ENCODE results near the gene DDX49.
"Not testable (repeated sequence)": the region's sequence is repeated elsewhere in the genome, so short reads cannot be mapped to it uniquely, and the experiment has no call there.

DDX49 gene

DNA sequence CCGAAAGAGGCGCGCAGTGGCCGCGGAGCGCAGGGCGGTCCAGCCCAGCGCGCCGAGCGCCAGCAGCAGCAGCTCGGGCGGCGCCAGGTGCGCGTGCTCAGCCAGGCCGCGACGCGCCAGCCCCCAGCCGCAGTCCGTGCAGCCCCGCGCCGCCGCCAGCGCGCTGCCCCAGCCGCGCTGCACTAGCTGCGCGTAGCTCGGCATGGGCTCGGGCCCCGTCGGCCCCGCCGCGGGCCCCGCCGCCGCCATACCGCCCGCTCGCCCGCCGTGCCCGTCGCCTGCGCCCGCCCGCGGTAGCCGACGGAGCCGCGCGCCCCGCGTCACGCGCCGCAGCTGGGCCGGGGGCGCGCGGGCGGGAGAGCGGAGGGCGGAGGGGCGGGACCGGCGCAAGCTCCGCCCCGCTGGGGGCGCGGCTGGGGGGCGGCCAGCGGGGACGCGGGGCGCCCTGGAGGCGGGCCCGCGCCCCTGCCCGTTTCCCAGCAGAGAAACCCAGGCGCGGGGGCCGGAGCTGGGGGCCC, 23.6 kb upstream of the DDX49 start, which contains the start of gene CERS1:
TSS of gene CERS1 (minus strand) at position 335 of the 518 bp plus-strand sequence. CDS start at position 249, 86 bp downstream.
- DNase-seq (ENCODE audit: low read depth), result no peak

DNA sequence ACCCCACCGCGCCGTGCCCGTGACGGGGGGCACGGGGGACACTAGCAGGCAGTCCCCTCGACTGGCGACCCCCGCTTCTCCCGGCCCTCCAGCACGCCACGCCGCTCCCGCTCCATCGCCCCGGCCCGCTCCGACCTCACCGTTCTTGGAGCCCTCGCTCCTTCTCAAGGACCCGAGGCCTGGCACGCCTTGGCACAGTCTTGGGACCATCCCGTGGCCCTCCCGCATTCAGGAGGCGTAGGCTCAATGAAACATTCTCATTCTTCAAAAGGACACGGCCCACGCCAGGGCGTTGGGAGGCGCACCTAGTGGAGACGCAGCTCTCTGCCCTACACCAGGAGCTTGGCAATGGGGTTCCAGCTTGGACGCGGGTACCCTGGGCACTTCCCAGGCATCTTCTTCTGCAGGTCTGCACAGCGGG, 23.1 kb upstream of the DDX49 start:
- DNase-seq (ENCODE audit: low read depth), result no peak

DNA sequence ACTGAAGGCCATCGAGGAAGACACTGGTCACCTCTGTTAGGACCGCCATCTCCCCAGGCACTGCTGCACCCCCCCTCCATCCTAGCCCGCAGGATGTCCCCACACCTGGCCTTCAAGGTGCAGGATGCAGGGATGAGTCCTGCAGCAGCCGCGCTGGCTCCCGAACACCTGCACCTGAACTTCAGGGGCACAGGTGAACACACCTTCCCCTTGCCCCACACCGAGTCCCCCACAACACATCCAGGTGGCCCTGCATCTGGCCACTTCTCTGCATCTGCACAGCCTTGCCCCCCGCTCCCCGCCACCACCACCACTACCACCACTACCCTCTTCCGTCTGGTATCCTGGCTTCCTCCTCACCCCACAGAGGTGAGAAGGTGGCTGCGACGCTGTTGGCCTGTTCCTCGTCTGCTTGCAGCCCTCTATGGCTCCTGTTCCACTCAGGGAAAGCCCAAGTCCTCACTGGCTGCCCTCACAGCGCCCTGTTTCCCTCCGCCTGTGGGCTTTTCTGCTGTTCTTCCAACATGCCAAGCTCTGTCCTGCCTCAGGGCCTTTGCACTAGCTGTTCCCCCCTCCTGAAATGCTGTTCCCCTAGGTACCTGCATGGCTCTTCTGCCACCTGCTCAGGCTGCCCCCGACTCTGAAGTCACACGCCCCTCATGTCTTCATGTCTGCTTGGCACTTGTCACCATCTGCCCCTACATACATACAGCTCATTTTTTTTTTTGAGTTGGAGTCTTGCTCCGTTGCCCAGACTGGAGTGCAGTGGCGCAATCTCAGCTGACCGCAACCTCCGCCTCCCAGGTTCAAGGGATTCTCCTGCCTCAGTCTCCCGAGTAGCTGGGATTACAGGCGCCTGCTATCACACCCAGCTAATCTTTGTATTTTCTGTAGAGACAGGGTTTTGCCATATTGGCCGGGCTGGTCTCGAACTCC, 22.2 kb upstream of the DDX49 start:
- DNase-seq (ENCODE audit: low read depth), result no peak

DNA sequence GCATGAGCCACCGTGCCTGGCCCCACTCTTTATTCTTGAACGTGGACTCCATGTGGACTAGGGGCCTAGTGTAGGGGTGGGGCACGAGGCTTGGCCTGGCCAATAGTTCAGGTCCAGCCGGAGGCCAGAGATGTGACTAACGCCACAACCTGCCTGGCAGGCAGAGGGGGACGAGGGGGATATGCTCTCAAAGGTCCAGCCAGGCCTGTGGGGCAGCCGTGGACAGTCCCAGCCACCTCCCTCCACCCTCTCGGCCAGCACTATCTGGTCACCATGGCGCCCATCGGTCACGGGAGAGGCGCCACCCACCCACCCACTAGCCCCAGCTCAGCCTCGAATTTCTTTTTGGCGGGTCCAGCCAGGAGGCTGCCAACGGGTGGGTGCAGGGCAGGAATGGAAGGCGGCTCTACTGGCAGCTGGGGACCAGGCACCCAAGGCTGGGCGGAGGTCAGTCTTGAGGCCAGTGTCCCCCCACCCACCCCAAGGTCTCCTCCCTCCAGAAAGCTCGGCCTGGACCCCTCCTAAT, 21.4 kb upstream of the DDX49 start:
- DNase-seq (ENCODE audit: low read depth), result no peak

DNA sequence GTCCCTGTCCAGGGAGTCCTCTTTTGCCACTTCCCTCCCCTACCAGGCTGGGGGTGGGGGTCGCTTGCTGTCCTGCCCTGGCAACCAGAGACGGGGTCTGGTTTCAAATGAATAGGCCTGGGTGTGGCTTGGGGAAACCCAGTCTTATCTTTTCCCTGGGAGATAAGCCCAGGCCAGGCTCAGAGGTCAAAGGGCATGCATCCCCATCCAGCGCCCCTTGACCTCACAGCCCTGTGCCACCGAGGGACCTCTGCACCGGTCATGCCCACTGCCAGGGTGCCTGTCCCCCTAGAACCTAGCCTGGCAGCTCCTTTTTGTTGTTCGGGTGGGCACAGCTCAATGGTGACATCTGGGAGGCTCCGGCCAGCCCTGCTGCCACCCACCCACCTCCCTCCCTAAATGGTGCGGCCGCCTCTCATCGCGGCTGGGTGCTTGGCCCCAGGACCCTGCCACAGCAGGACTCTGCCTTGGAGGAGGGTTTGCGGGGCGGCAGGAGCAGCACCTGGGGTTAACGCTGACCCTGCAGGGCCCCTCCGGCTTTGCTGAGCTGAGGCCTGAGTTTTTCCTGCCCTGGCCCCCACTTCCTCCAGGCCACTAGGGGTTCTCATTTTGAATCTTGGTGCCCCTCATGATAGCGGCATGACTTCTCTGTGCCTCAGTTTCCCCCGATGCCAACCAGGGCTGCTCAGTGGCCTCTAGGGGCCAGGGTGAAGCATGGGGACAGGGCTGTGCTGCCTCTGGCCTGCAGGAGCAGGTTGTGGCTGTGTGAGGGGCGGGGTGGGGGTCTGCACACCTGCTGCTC, 20.7 kb upstream of the DDX49 start:
- DNase-seq (ENCODE audit: low read depth), result no peak

DNA sequence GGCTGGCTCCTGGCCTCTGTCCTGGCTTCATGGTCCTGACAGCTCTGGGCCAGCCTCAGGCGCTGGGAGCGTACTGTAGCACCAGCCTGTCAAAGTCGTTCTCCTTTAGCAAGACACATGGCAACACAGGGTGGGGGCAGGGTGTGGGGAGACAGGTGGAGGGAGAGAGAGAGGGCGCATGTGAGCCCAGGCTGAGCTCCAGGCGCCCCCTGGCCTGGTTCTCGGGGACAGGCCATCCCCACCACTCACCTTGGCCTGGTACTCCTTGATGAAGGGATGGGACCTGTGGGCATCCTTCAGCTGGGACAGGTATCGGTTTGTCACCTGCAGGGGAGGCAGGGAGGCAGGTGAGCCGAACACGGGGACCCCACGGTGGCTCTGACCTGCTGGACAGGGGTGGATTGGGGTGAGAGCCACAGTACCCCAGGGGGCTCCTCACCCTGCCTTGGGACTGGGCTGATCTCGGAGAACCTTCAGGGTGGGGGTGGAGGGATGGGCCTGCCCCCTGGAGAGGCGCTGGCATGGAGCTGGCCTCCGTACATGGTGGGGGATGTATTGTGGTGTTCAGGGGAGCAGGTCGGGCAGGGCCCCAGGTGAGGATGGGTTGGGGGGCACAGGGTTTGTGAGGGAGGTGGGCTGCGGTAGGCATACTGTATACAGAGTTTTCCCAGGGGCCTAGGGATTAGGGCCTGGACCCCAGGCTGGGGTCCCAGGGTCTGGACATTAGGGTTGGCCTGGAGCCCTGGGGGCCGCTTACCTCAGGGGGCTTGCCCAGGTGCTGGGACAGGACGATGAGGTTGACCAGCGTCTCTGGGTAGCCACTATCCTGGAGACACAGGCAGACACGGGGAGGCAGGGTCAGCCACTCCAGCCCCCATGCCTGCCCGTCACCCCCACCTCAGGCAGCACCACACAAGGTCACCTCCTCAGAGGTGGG, 19.6 kb upstream of the DDX49 start:
- no peak for DNase-seq (ENCODE audit: low read depth)

DNA sequence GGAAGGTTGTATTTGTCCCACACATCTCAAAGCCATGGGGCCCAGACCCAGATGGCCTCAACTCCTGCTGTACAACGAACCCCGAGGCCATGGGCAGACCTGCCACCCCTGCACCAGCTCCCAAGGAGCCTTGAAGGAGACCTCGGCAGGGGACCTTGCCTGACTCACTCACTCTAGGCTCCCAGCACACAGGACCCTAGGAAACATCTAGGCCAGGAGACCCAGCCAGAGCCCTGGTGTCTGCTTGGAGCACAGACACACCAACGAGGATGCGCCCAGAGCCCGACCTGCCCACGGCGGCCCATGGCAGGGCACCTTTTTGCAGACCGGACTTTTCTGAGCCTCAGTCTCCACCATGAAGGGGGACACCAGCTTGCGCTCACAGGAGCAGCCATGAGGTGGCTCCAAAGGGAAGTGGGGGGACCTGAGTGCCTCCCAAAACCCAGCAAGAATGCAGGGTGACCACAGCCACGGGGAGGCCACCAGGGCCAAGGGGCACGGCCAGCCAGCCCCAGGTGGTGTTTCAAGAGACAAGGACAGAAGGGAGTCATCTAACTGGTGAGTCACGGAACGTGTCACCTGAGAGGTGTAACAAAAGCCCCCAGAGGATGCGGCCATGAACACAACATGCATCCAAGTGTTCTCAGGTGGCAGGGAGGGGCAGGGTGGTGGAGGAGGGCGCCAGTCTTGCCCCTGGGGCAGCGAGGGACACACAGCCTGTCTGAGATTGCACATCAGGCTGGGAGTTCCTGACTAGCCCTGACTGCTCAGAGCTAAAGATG, 18.6 kb upstream of the DDX49 start:
- DNase-seq (ENCODE audit: low read depth), result no peak

DNA sequence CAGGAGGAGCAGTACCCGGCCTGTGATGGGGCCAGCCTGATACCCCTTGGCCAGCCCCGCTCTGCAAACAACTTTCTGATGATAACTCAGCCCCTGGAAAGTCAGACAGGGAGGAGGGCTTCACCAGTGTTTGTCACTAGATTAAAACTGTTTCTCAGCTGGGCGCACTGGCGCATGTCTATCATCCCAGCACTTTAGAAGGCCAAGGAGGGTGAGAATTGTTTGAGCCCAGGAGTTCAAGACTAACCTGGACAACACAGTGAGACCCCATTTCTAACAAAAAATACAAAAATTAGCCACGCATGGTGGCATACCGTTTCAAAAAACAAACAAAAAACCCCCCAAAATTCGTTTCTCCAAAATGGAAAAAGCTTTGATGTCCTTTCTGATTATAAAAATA, 18.0 kb upstream of the DDX49 start:
- no peak for DNase-seq (ENCODE audit: low read depth)

DNA sequence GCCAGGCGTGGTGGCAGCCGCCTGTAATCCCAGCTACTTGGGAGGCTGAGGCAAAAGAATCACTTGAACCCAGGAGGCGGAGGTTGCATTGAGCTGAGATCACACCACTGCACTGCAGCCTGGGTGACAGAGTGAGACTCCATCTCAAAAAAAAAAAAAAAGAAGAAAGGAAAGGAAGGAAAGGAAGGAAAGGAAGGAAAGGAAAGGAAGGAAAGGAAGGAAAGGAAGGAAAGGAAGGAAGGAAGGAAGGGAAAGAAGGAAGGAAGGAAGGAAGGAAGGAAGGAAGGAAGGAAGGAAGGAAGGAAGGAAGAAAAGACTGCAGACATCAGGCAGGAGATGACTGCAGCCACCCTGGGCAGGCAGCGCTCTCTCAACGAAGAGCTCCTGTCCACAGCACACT, 17.0 kb upstream of the DDX49 start:
- DNase-seq (ENCODE audit: low read depth), result not testable (repeated sequence)

DNA sequence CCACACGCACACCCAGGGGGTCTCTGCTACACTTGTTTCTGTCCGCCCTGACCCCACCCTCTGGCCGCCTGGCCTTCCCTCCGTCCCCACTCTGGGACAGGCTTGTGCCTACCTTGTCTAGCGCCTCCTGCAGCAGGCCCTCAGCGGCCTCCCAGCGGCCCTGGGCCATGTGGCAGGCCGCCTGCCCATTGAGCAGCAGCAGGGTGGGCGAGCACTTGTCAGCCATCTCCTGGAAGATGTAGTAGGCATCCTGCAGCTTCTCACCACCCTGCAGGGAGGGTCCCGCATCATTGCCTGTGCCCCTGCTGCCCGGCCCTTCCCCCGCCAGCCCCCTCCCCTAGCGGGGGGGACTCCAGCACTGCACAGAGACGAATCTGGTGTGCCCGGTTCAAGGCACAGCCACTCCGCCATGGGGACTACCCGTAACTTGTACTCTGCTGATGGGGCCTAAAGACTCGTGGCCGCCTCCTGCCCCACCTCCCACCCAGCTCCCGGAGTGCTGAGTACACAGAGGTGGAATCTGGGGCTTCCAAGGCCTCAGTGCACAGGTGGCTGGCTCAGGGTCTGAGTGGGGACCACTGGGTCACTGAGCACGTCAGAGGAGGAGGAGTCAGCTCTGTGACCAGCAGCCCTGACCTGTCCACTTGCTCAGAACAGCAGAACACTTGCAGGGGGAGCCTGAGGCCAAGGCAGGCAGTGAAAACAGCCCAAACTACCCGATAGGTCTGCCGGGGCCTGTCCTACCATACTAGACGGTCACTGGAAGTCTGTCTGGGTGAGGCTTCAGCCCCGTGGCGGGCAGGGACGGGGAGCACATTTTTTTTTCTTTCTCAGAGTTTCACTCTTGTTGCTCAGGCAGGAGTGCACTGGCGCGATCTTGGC, 16.1 kb upstream of the DDX49 start:
- no peak for DNase-seq (ENCODE audit: low read depth)

DNA sequence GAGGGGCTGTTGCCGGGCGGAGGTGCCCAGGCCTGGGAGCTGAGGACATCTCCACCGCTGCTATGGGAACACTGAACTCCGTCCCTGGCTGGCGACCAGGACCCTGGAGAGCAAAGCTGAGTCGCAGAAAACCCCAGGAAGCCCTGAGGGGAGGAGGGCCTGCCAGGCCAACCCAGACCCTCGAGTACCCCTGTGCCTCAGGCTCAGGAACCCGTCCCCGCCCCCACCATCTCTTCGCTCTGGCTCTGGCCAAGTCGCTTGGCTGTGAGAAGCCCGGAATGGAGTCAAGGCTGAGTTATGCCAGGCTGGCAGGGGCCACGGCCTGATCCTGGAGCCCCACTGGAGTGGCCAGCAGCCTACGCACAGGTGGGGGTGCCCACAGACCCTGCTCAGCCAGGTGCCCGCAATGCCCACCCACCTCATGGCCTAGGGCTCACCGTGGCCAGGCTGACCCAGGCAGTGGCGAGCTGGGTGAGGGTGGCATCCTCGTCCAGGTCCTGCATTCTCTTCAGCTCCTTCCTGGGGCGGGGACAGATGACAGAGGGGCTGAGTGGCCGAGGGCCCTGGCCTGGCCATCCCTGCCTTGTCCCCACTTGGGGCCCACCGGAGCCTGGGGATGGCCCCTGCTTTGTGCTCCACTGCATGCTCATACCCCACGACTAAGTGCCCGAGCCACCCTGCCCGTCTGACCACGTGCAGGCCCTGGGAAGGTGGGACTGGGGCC, 15.0 kb upstream of the DDX49 start:
- no peak for DNase-seq (ENCODE audit: low read depth)

DNA sequence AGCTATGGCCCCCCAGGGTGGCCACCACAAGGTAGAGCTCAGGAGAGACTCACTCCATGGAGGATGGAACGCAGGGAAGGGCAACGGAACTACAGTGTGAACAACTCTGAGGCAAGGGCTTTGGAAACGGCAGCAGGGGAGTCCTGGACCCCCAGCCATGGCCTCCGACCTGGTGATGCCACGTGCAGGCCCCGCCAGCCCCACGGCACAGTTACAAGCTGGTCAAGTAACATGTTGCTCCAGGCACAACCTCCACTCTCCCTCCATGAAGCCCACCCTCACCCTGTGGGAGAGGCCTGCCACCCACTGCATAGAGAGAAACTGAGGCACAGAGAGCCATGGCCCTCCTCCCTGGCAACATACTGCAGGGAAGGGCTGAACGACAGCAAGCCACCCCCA, 14.5 kb upstream of the DDX49 start:
- no peak for DNase-seq (ENCODE audit: low read depth)

DNA sequence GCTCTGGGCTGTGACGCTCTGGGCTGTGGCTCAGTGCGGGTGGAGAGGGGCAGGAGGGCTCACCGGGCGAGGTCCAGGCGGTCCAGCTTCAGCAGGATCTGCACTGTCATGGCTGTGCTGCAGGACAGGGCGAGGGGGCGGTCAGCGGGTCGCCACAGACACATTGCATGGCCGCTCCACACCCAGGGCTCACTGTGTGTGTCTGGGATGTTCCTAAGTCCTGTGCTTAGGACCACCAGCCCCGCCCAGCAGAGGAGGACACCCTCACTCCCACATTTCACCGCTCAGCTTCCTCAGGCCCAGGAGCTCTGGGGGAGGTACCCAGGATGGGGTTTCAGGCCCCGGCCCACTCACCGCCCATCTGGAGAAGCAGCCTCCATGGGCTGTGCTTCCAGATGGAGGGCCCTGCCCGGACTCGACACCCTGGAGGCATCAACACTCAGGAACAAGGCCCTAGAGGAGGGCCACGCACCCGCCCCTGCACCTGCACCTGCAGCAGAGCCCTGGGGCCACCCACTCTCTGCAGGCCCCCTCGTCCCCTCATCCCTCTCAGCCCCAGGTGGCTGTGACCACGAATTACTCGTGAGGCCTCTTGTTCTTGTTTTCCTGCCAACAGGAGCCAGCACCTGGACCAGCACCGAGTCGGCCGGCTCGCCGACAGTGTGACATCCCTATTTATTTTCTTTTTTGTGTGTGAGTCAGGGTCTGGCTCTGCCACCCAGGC, 13.8 kb upstream of the DDX49 start:
- DNase-seq (ENCODE audit: low read depth), result no peak

DNA sequence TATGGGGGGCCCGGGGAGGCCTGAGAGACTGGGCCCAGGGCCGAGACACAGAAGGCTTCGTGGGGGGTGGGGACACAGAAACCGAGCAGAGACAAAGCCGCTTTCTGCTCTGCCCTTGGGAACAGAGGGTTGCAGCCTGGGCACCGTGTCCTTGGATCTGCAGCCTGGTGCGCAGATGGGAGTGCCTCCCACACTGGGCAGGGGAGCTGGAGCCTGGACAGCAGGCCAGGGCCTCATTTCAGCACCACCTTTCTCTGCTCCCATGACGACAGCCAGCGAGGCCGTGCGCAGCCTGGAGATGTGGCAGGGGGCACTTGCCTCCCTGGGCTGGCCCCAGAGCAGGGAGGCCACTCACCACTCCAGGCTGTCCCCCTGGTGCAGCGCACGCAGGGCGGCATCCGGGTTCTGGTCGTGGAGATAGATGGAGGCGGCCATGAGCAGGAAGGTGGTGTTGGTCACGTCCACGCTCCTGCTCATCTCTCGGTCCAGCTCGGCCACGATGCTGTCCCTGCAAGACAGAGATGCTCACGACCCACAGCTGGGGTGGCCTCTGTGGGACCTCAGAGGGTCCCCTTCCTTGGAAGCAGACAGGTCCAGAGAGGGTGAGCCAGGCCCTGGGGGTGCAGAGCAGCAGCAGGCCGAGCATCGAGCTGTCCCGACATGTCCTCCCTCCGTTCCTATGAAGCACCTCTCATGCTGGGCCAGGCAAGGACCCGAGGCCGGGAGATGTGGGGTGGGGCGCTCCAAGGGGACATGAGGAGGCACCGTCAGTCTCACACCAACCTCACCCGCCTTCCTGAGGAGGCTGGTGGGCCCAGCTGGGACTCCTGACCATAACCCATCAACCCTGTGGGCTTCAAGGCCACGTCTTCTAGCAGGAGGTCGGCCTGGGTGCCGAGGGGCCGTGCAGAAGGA, 12.7 kb upstream of the DDX49 start:
- no peak for DNase-seq (ENCODE audit: low read depth)

DNA sequence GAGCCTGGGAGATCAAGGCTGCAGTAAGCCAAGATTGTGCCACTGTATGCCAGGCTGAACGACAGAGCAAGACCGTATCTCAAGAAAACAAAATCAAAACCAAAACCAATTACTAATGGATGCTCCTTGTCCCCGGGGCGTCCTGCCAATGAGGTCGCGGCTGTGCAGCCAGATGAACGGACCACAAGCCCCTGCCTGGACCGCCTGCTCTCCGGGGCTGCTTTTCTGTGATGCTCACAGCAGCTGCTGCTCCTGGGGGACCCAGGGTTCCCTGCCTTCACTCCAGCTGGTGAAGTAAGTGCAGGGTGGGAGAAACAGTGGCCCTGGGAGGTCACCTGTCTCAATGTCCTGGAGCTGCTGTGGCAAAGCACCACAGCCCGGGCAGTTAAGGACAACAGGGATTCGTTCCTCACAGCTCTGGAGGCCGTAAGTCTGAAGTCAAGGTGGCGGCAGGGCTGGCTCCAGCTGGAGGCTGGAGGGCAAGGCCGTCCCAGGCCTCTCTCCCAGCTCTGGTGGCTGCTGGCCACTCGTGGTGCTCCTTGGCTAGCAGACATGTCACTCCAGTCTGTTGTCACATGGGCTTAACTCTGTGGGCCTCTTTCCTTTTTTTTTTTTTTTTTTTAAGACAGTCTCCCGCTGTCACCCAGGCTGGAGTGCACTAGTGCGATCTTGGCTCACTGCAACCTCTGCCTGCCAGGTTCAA, 10.4 kb upstream of the DDX49 start:
- DNase-seq (ENCODE audit: low read depth), result no peak

DNA sequence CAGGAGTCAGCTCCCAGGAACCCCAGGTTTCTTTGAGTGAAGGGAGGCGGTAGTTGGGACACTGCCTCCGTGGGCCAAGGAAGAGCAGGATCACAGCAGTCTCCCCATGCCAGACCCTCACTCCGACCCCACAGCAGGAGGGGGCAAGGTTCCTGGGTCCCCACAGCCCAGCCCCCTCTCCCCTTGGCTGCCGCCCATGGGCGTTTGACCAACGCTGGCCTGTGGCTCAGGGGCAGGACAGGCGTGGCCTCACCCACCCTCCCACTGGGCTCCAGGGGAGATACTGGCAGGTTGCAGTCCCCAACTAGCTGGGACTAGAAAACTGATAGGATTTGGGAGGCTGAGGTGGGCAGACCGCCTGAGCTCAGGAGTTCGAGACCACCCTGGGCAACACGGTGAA, 9.5 kb upstream of the DDX49 start:
- no peak for DNase-seq (ENCODE audit: low read depth)

Measured in GM04504 (cell line).